Right ventricle myocardium inferior (tissue), 1 donor: ENCODE measurements around the gene ERP29. TPM values are rescaled to one million over a fixed set of nuclear protein-coding genes. Genes with fewer than 3 reads are reported as not detected.
"Not testable (repeated sequence)": the region's sequence is repeated elsewhere in the genome, so short reads cannot be mapped to it uniquely, and the experiment has no call there.

Experiments
- ATAC-seq: fragments of 200-7000 bp; cut with Tn5 transposase; one replicate; pipeline ENCODE4 v1.9.1; 2020; ENCODE audit warnings: mild to moderate bottlenecking, moderate library complexity
- DNase-seq: peaks from one replicate; pipeline ENCODE4 v3.0.0; 2021; ENCODE audit errors: missing footprints
- intact Hi-C: fragments of 100-400 bp; cut with DNase I; formaldehyde crosslinking; loops from one replicate; pipeline ENCODE4 v1.11.0; 2022
- long read RNA-seq: library from polyadenylated mRNA; unstranded; transcript quantifications from one replicate; pipeline ENCODE4 v2.0.0, GENCODE V29; 2021
- total RNA-seq: library from RNA; stranded (reverse); fragmentation: NEBNext Ultra II Directional; extraction: Animal tissue kit (Norgen Biotek cat#: 25700); gene quantifications from one replicate; pipeline ENCODE4 v1.2.1, GENCODE V29; 2021
- donor health status: DM: no; HTN: yes; CAD: no; lungs with severe emphysema.

Gene ERP29
- 55.2 TPM for total RNA-seq
- long read RNA-seq, transcript ERP29-201 (3 exons, 1,735 nt): major isoform, 50 of 58 reads
- long read RNA-seq, partial matches to known transcripts: 0 of 58 reads
- long read RNA-seq, other reads (novel, unspliced or antisense): 5 of 58 reads

- DNase-seq (peak; percentile 100), ATAC-seq (peak; percentile 93)
- intact Hi-C loops: loop anchor here (5.0 kb wide), 2 partner anchors 66 to 171 kb away; partner anchors contain the start of gene MAPKAPK5
Observed at GRCh38 chr12:112012775-112013600, at the start of gene ERP29, which contains the start of gene TMEM116. Gene ERP29, plus strand, starts transcription at chr12:112013426. Its CDS starts 40 bp downstream, at chr12:112013466. Gene TMEM116, minus strand, starts transcription at chr12:112013165. Its CDS starts 7,895 bp downstream, at chr12:112005270.

- no peak for ATAC-seq
- DNase-seq: no peak
- intact Hi-C loops: no loop called here
Observed at GRCh38 chr12:111964935-111965334, 48.3 kb upstream of the ERP29 start.

- no peak for DNase-seq
- intact Hi-C loops: no loop called here
- no peak for ATAC-seq
Observed at GRCh38 chr12:111971800-111972199, 41.4 kb upstream of the ERP29 start.

- intact Hi-C loops: no loop called here
- DNase-seq: no peak
- no peak for ATAC-seq
Observed at GRCh38 chr12:111975161-111975931, 37.9 kb upstream of the ERP29 start.

- intact Hi-C loops: no loop called here
- ATAC-seq: no peak
Observed at GRCh38 chr12:111976291-111976690, 36.9 kb upstream of the ERP29 start.

GRCh38 chr12:111976860-111977259 lies 36.4 kb upstream of the ERP29 start:
- DNase-seq (no peak), ATAC-seq (no peak)
- intact Hi-C loops: no loop called here

More at GRCh38 chr12:111976291-111976690, 36.9 kb upstream of the ERP29 start:
- DNase-seq: no peak

- intact Hi-C loops: no loop called here
- ATAC-seq (no peak), DNase-seq (no peak)
Observed at GRCh38 chr12:111978545-111978944, 34.7 kb upstream of the ERP29 start.

- intact Hi-C loops: no loop called here
- no peak for ATAC-seq
- no peak for DNase-seq
Observed at GRCh38 chr12:111980598-111980997, 32.6 kb upstream of the ERP29 start.

- intact Hi-C loops: no loop called here
- DNase-seq (no peak), ATAC-seq (no peak)
Observed at GRCh38 chr12:111981987-111982386, 31.2 kb upstream of the ERP29 start.

GRCh38 chr12:111984820-111985219 lies 28.4 kb upstream of the ERP29 start:
- DNase-seq: no peak
- no peak for ATAC-seq
- intact Hi-C loops: no loop called here

GRCh38 chr12:111991535-111991934 lies 21.7 kb upstream of the ERP29 start:
- intact Hi-C loops: no loop called here
- no peak for ATAC-seq
- no peak for DNase-seq

- intact Hi-C loops: no loop called here
- no peak for ATAC-seq
- no peak for DNase-seq
Observed at GRCh38 chr12:111991946-111992345, 21.3 kb upstream of the ERP29 start.

GRCh38 chr12:111992464-111992863 lies 20.8 kb upstream of the ERP29 start:
- intact Hi-C loops: no loop called here
- ATAC-seq: no peak
- DNase-seq: no peak

GRCh38 chr12:111993292-111994150 lies 19.7 kb upstream of the ERP29 start:
- intact Hi-C loops: no loop called here
- no peak for ATAC-seq
- DNase-seq: no peak

GRCh38 chr12:111994211-111995111 lies 18.8 kb upstream of the ERP29 start:
- DNase-seq, intact Hi-C loops, ATAC-seq: not testable (repeated sequence)

- DNase-seq (no peak), ATAC-seq (no peak)
- intact Hi-C loops: no loop called here
Observed at GRCh38 chr12:111995782-111996480, 17.3 kb upstream of the ERP29 start.

GRCh38 chr12:111997300-111997699 lies 15.9 kb upstream of the ERP29 start:
- no peak for DNase-seq
- no peak for ATAC-seq
- intact Hi-C loops: no loop called here
